GM23248 (cell line): ENCODE results near the gene MAML2.

Experiments
- EZH2 ChIP-seq: fragments of 200-600 bp; sonication (generic); IDR thresholded peaks from 2 replicates; pipeline ENCODE4 v1.6.1; 2018; ENCODE audit warnings: antibody characterized with exemption, mild to moderate bottlenecking; ENCODE audit not compliant: insufficient read depth, poor library complexity, severe bottlenecking
- EZH2phosphoT487 ChIP-seq: fragments of 200-600 bp; sonication (generic); IDR thresholded peaks from 2 replicates; pipeline ENCODE4 v1.6.1; 2018; ENCODE audit warnings: antibody characterized with exemption, moderate library complexity, mild to moderate bottlenecking, low read depth; ENCODE audit not compliant: insufficient read depth

GRCh38 chr11:96102664-96103078, 240.3 kb downstream of the MAML2 start:
- TF ChIP-seq EZH2phosphoT487 (no peak), EZH2 (no peak)
